Measurements from ENCODE around the gene TIPARP.

The TIPARP gene

GRCh38 chr3:156631323-156631722 lies 43.1 kb upstream of the TIPARP start:
- H3K4me3 ChIP-seq (ENCODE audit: low read length): no peak overlapping the region
- peak; percentile 86 for DNase-seq (ENCODE audit: low read depth)
- TF ChIP-seq CTCF (IDR thresholded peaks at IDR 0.05; ENCODE audit: insufficient read depth, low read depth, low read length, missing control alignments): no peak

GRCh38 chr3:156632601-156633000 lies 41.8 kb upstream of the TIPARP start:
- no peak overlapping the region for H3K4me3 ChIP-seq (ENCODE audit: low read length)
- DNase-seq (ENCODE audit: low read depth): no peak
- TF ChIP-seq CTCF (IDR thresholded peaks at IDR 0.05; ENCODE audit: insufficient read depth, low read depth, low read length, missing control alignments): no peak

- no peak for DNase-seq (ENCODE audit: low read depth)
- no peak overlapping the region for H3K4me3 ChIP-seq (ENCODE audit: low read length)
- TF ChIP-seq CTCF (IDR thresholded peaks at IDR 0.05; ENCODE audit: insufficient read depth, low read depth, low read length, missing control alignments): no peak
Measured at GRCh38 chr3:156633335-156633734, 41.1 kb upstream of the TIPARP start.

DNA sequence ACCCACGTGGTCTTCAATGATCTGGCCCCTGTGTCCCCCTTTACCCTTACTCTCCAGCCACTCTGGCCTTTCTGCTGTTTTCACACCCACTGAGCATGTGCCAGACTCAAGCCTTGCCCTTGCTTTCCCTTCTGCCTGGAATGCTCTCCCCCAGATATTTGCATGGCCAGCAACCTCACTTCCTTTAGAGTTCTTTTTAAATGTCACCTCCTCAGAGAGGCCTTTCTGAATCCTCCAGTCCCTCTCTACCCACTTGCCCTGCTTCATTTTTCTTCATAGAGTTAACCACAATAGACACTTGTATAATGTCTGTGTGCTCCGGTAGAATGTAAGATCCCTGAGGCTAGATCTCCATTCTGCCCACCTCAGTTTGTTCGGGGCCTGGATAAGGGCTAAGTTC lies 39.4 kb upstream of the TIPARP start:
- TF ChIP-seq CTCF (IDR thresholded peaks at IDR 0.05; ENCODE audit: insufficient read depth, low read depth, low read length, missing control alignments): no peak
- DNase-seq (ENCODE audit: low read depth): no peak
- no peak overlapping the region for H3K4me3 ChIP-seq (ENCODE audit: low read length)

DNA sequence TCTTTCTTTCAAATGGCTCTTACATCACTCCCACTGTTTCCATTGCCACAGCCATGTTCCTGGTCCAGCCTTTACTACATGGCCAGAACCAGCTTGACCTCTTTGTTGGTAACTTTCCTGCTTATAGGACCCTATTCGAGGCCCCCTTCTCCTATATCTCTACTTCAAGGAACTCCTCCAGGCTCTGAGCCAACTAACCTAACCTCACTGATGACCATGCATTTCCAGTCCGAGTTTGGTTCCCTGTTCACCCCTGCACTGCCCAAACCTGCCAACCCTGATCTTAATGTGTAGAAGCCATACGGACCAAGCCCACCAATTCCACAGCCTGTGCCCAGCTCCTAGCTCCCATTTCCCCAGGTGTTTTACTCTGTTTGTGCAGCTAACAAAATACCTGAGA lies 38.4 kb upstream of the TIPARP start:
- H3K4me3 ChIP-seq (ENCODE audit: low read length): no peak overlapping the region
- DNase-seq (ENCODE audit: low read depth): no peak
- no peak for TF ChIP-seq CTCF (IDR thresholded peaks at IDR 0.05; ENCODE audit: insufficient read depth, low read depth, low read length, missing control alignments)

DNA sequence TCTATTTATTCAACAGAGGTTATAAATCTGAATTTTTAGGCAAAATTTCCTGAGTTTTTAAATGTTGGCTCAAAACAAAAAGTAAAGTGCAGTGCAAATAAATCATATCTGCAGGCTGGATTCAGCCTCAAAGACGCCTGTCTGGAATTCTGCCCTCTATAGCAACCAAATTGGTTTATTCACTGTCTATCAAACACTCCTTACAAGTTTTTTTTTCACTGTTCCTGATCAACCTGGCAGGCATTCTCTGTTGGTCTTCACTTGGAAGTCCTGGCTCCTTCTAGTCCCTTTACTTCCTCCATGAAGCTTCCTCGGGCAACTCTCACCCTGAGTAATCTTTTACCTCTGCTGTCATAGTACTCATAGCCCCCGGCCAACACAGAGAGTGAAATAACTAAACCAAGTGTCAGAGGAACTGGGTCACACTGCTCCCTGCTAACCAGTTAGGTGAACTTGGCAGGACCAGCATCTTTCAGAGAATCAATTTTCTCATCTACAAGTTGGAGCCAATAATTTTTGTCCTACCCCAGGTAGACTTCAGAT lies 36.8 kb upstream of the TIPARP start:
- no peak for TF ChIP-seq CTCF (IDR thresholded peaks at IDR 0.05; ENCODE audit: insufficient read depth, low read depth, low read length, missing control alignments)
- no peak overlapping the region for H3K4me3 ChIP-seq (ENCODE audit: low read length)
- peak; percentile 80 for DNase-seq (ENCODE audit: low read depth)

DNA sequence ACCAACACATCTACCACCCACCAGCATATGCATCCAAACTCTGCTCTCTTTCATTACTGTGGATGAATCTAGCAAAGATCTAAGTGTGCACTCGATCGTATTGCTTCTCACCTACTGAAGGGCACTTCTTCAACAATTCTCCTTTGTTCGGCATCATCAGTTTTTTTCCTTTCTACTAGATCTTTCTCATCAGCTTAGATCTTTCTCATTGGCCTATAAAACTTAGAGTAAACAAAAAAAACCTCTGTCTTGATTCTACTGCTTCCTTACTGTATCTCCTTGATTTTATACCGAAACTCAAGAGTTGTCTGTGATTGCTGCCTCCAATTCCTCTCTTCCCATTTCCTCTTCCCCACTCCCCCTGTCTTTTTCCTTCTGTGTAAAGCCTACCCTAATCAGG lies 36.1 kb upstream of the TIPARP start:
- no peak for DNase-seq (ENCODE audit: low read depth)
- H3K4me3 ChIP-seq (ENCODE audit: low read length): no peak overlapping the region

More for the DNA sequence above, 36.1 kb upstream of the TIPARP start:
- TF ChIP-seq CTCF (IDR thresholded peaks at IDR 0.05; ENCODE audit: insufficient read depth, low read depth, low read length, missing control alignments): no peak
